Measurements from ENCODE around the gene ITGA4.
"Not testable (repeated sequence)": the region's sequence is repeated elsewhere in the genome, so short reads cannot be mapped to it uniquely, and the experiment has no call there.

ITGA4 gene

GRCh38 chr2:181457121-181457740, at the start of gene ITGA4:
Gene ITGA4, plus strand, starts transcription at chr2:181457386. Its CDS starts 269 bp downstream, at chr2:181457655.
- DNase-seq = peak; percentile 89

GRCh38 chr2:181408861-181409260, 48.3 kb upstream of the ITGA4 start:
- DNase-seq = no peak

- DNase-seq = peak; percentile 73
These were observed 45.9 kb upstream of the ITGA4 start for GRCh38 chr2:181411105-181411849.

GRCh38 chr2:181419129-181419855, 37.9 kb upstream of the ITGA4 start:
- DNase-seq = no peak

- DNase-seq = no peak
These were observed 36.7 kb upstream of the ITGA4 start for GRCh38 chr2:181420259-181421130.

GRCh38 chr2:181421131-181421458, 36.1 kb upstream of the ITGA4 start:
- DNase-seq = no peak

- DNase-seq = no peak
These were observed 35.7 kb upstream of the ITGA4 start for GRCh38 chr2:181421464-181421863.

- no peak for DNase-seq
These were observed 30.5 kb upstream of the ITGA4 start for GRCh38 chr2:181426672-181427071.

- DNase-seq = no peak
These were observed 26.6 kb upstream of the ITGA4 start for GRCh38 chr2:181430406-181431118.

- no peak for DNase-seq
These were observed 25.5 kb upstream of the ITGA4 start for GRCh38 chr2:181431674-181432073.

- DNase-seq = no peak
These were observed 18.9 kb upstream of the ITGA4 start for GRCh38 chr2:181438261-181438660.

- DNase-seq = no peak
These were observed 16.8 kb upstream of the ITGA4 start for GRCh38 chr2:181440344-181440743.

GRCh38 chr2:181440919-181441318, 16.3 kb upstream of the ITGA4 start:
- DNase-seq = no peak

GRCh38 chr2:181441670-181442069, 15.5 kb upstream of the ITGA4 start:
- no peak for DNase-seq

- DNase-seq = no peak
These were observed 12.5 kb upstream of the ITGA4 start for GRCh38 chr2:181444654-181445053.

GRCh38 chr2:181446985-181447384, 10.2 kb upstream of the ITGA4 start:
- no peak for DNase-seq

GRCh38 chr2:181449278-181449677, 7.9 kb upstream of the ITGA4 start:
- DNase-seq = not testable (repeated sequence)

- no peak for DNase-seq
These were observed 2.3 kb upstream of the ITGA4 start for GRCh38 chr2:181454686-181455450.

GRCh38 chr2:181456660-181457120, 496 bp upstream of the ITGA4 start:
- peak; percentile 67 for DNase-seq

- peak; percentile 58 for DNase-seq
These were observed 697 bp downstream of the ITGA4 start for GRCh38 chr2:181457741-181458425.

- DNase-seq = no peak
These were observed 1.7 kb downstream of the ITGA4 start for GRCh38 chr2:181458871-181459270.

All from femur (tissue), 1 donor.